Measurements from ENCODE around the gene F2RL1. TPM values are rescaled to one million over a fixed set of nuclear protein-coding genes. Genes with fewer than 3 reads are reported as not detected.
"Not testable (repeated sequence)": the region's sequence is repeated elsewhere in the genome, so short reads cannot be mapped to it uniquely, and the experiment has no call there.

The F2RL1 gene
- total RNA-seq, 1 experiment from 2014 or later, result 23.0 TPM

DNA sequence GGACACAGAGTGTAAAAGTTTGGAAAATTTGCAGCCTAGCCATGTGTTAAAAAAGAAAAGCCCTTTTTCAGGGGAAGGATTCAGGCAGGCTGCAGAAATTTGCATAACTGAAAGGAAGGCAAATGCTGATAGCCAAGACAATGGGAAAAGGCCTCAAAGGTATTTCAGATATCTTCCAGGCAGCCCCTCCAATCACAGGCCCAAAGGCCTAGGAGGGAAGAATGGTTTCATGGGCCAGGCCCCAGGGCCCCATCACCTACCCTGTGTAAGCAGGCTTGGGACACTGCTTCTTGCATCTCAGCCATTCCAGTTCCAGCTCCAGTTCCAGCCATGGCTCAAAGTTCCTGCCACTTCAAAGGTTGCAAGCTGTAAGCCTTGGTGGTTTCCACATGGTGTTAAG lies 35.8 kb downstream of the F2RL1 start:
- no peak for DNase-seq

GRCh38 chr5:76855501-76855900 lies 36.7 kb downstream of the F2RL1 start:
- not testable (repeated sequence) for H4K8ac ChIP-seq (replicated peaks; ENCODE audit: insufficient read length, low read depth, low read length); H3K14ac ChIP-seq (ENCODE audit: insufficient read depth, low read length); H3K18ac ChIP-seq (ENCODE audit: insufficient read length, low read depth, low read length); H3K27ac Mint-ChIP-seq; H3K79me1 ChIP-seq (ENCODE audit: insufficient read depth, low read depth, low read length, poor library complexity, severe bottlenecking); H4K91ac ChIP-seq (ENCODE audit: insufficient read length, low read depth, low read length); H3T11ph ChIP-seq (ENCODE audit: low read length); H2BK5ac ChIP-seq (ENCODE audit: insufficient read length, low read length); H3K23ac ChIP-seq (ENCODE audit: insufficient read length, low read depth, low read length); H3K4ac ChIP-seq (ENCODE audit: low read depth, low read length); H3K4me2 ChIP-seq (ENCODE audit: insufficient read depth, insufficient read length, low read length); H3K4me1 ChIP-seq (ENCODE audit: insufficient read depth, low read length); H4K5ac ChIP-seq (ENCODE audit: insufficient read length, low read depth, low read length); H4K20me1 ChIP-seq (ENCODE audit: control insufficient read depth, insufficient read depth, insufficient read length); H2BK15ac ChIP-seq (ENCODE audit: low read depth, low read length); H3K23me2 ChIP-seq (ENCODE audit: insufficient read length, low read depth, low read length, poor library complexity, severe bottlenecking); H3K9me3 ChIP-seq (ENCODE audit: control insufficient read depth, low read depth, low read length); H2AFZ ChIP-seq (ENCODE audit: low read length); H3K27ac ChIP-seq (ENCODE audit: insufficient read length, low read depth, low read length); H2BK20ac ChIP-seq (ENCODE audit: low read depth, low read length, poor library complexity, severe bottlenecking); H3K79me2 ChIP-seq (ENCODE audit: insufficient read depth, low read length); H2AK5ac ChIP-seq (ENCODE audit: insufficient read length, low read length); H3K56ac ChIP-seq (ENCODE audit: insufficient read length, low read depth, low read length); H3K9ac ChIP-seq (ENCODE audit: extremely low read depth, insufficient read length, low read length); H3K27me3 ChIP-seq (ENCODE audit: insufficient read depth, low read length); H3K27me3 Mint-ChIP-seq (ENCODE audit: low read depth); H2BK120ac ChIP-seq (ENCODE audit: low read depth, low read length, poor library complexity, severe bottlenecking); DNase-seq; H2BK12ac ChIP-seq (ENCODE audit: insufficient read length, low read depth, low read length)
- Mint-ChIP-seq H3K36me3 (ENCODE audit: insufficient read depth in 1 of 3, low read depth in 3 of 3) (peaks cover 13 to 23% (median 21%) of the 10 kb centered on the region in 3 experiments), H3K4me3 (peak overlapping the region in 1 of 2 experiments; percentile 5; a peak in 1 of 5 replicates), H3K9me3 (peaks cover 20 to 29% of the 10 kb centered on the region in 2 experiments), H3K4me1 (peaks cover 5 to 10% of the 10 kb centered on the region in 2 experiments; a peak in 3 of 4 replicates)

More for the DNA sequence above, 35.8 kb downstream of the F2RL1 start:
- Histone ChIP-seq H3K14ac (ENCODE audit: insufficient read depth, low read length) (no peak overlapping the region), H4K8ac (replicated peaks; ENCODE audit: insufficient read length, low read depth, low read length) (no peak overlapping the region), H3K79me1 (ENCODE audit: insufficient read depth, low read depth, low read length, poor library complexity, severe bottlenecking) (no peaks in the 10 kb centered on the region), H3K27me3 (ENCODE audit: insufficient read depth, low read length) (no peaks in the 10 kb centered on the region), H2BK20ac (ENCODE audit: low read depth, low read length, poor library complexity, severe bottlenecking) (no peak overlapping the region), H3K4ac (ENCODE audit: low read depth, low read length) (no peak overlapping the region), H3K56ac (ENCODE audit: insufficient read length, low read depth, low read length) (no peak overlapping the region), H3K79me2 (ENCODE audit: insufficient read depth, low read length) (no peaks in the 10 kb centered on the region), H2BK5ac (ENCODE audit: insufficient read length, low read length) (no peak overlapping the region), H3K18ac (ENCODE audit: insufficient read length, low read depth, low read length) (no peak overlapping the region), H4K5ac (ENCODE audit: insufficient read length, low read depth, low read length) (no peak overlapping the region), H3T11ph (ENCODE audit: low read length) (no peak overlapping the region), H3K4me2 (ENCODE audit: insufficient read depth, insufficient read length, low read length) (no peak overlapping the region), H3K23me2 (ENCODE audit: insufficient read length, low read depth, low read length, poor library complexity, severe bottlenecking) (no peaks in the 10 kb centered on the region), H3K9me3 (ENCODE audit: control insufficient read depth, low read depth, low read length) (peaks cover 9% of the 10 kb centered on the region), H2BK15ac (ENCODE audit: low read depth, low read length) (no peak overlapping the region), H2AFZ (ENCODE audit: low read length) (no peak overlapping the region), H3K4me1 (ENCODE audit: insufficient read depth, low read length) (no peaks in the 10 kb centered on the region), H2BK12ac (ENCODE audit: insufficient read length, low read depth, low read length) (no peak overlapping the region), H3K9ac (ENCODE audit: extremely low read depth, insufficient read length, low read length) (no peak overlapping the region), H3K23ac (ENCODE audit: insufficient read length, low read depth, low read length) (no peak overlapping the region), H3K27ac (ENCODE audit: insufficient read length, low read depth, low read length) (no peak overlapping the region), H2BK120ac (ENCODE audit: low read depth, low read length, poor library complexity, severe bottlenecking) (no peak overlapping the region), H4K91ac (ENCODE audit: insufficient read length, low read depth, low read length) (no peak overlapping the region), H2AK5ac (ENCODE audit: insufficient read length, low read length) (no peak overlapping the region), H4K20me1 (ENCODE audit: control insufficient read depth, insufficient read depth, insufficient read length) (no peaks in the 10 kb centered on the region)
- H3K27ac Mint-ChIP-seq, result no peak overlapping the region; a peak in 1 of 7 replicates
- peaks cover 13 to 23% (median 21%) of the 10 kb centered on the region in 3 experiments for H3K36me3 Mint-ChIP-seq (ENCODE audit: insufficient read depth in 1 of 3, low read depth in 3 of 3)
- H3K27me3 Mint-ChIP-seq (ENCODE audit: low read depth), result no peaks in the 10 kb centered on the region; the same call in 1 of the 2 replicates
- no peak overlapping the region for H3K4me3 Mint-ChIP-seq
- H3K9me3 Mint-ChIP-seq, result peaks cover 20 to 29% of the 10 kb centered on the region in 2 experiments
- H3K4me1 Mint-ChIP-seq, result peaks cover 8 to 10% of the 10 kb centered on the region in 2 experiments
- no peak for TF ChIP-seq CTCF (conservative IDR thresholded peaks at IDR 0.05)
